ENCODE data around the gene CCDC27. TPM values are rescaled to one million over a fixed set of nuclear protein-coding genes. Genes with fewer than 3 reads are reported as not detected.

CCDC27 gene
- total and polyA plus RNA-seq, 4 donors, result not detected

GRCh38 chr1:3821004-3821403 lies 68.8 kb downstream of the CCDC27 start:
- TF ChIP-seq YY1 (IDR thresholded peaks at IDR 0.05) (no peak), NR2F2 (IDR thresholded peaks at IDR 0.05) (no peak), TAF1 (conservative IDR thresholded peaks at IDR 0.05) (no peak), MAX (IDR thresholded peaks at IDR 0.05) (no peak), CTCF (IDR thresholded peaks at IDR 0.05; ENCODE audit: low read depth, low read length, missing input control) (no peak), JUND (IDR thresholded peaks at IDR 0.05) (no peak)
- 92% methylated on average over 6 of the region's 6 CpGs for WGBS
- Histone ChIP-seq H3K36me3 (ENCODE audit: control insufficient read depth in 4 of 4, insufficient read depth in 3 of 4, low read depth in 1 of 4, low read length in 3 of 4) (peaks cover 0 to 63% (median 27%) of the 10 kb centered on the region in 4 donors), H3K4me3 (ENCODE audit: low read depth in 1 of 3, low read length in 3 of 3) (no peak overlapping the region), H3K9ac (ENCODE audit: low read depth in 1 of 2, low read length in 2 of 2) (no peak overlapping the region), H3K27me3 (ENCODE audit: control insufficient read depth in 4 of 4, insufficient read depth in 4 of 4, low read length in 3 of 4) (no peaks in the 10 kb centered on the region), H3K9me3 (ENCODE audit: control insufficient read depth in 4 of 4, low read length in 3 of 4) (no peaks in the 10 kb centered on the region), H3K4me1 (ENCODE audit: control insufficient read depth in 4 of 4, insufficient read depth in 4 of 4, low read length in 3 of 4) (no peaks in the 10 kb centered on the region), H3K27ac (ENCODE audit: low read depth in 1 of 2, low read length in 2 of 2) (no peak overlapping the region)
- no peak for DNase-seq (ENCODE audit: low spot score)

Small RNA genes within 50 kb of the gene (small RNA-seq; reads per million reads assigned to genes)
- gene RF02197 (not detected), gene RN7SL574P (not detected)

Other genes starting within 250 kb of the CCDC27 start
- gene MEGF6, start 140.9 kb upstream of the CCDC27 start, total RNA-seq, result 10 to 100 TPM in 1 of 2 donors, 1 to 10 TPM in 1; 4.6 to 11.0 TPM
- 1 to 10 TPM; 1.3 to 3.4 TPM for gene MEGF6, start 140.9 kb upstream of the CCDC27 start, polyA plus RNA-seq
- gene TPRG1L, start 127.4 kb upstream of the CCDC27 start, total RNA-seq, result 10 to 100 TPM; 29.3 to 42.5 TPM
- gene TPRG1L, start 127.4 kb upstream of the CCDC27 start, polyA plus RNA-seq, result 10 to 100 TPM; 45.3 to 51.0 TPM
- 10 to 100 TPM; 10.7 to 14.6 TPM for gene WRAP73, start 102.3 kb upstream of the CCDC27 start, total RNA-seq
- 1 to 10 TPM; 7.6 to 9.4 TPM for gene WRAP73, start 102.3 kb upstream of the CCDC27 start, polyA plus RNA-seq
- under 1 TPM; 0.08 to 0.19 TPM for gene TP73, start 99.9 kb upstream of the CCDC27 start, total RNA-seq
- under 1 TPM; 0.18 to 0.29 TPM for gene TP73, start 99.9 kb upstream of the CCDC27 start, polyA plus RNA-seq
- 10 to 100 TPM in 1 of 2 donors, 1 to 10 TPM in 1; 1.8 to 82.9 TPM for gene SMIM1, start 20.3 kb downstream of the CCDC27 start, total RNA-seq
- gene SMIM1, start 20.3 kb downstream of the CCDC27 start, polyA plus RNA-seq, result 10 to 100 TPM in 1 of 2 donors, 1 to 10 TPM in 1; 9.0 to 11.5 TPM
- 10 to 100 TPM; 13.2 to 23.8 TPM for gene LRRC47, start 44.0 kb downstream of the CCDC27 start, total RNA-seq
- 10 to 100 TPM in 1 of 2 donors, 1 to 10 TPM in 1; 8.7 to 17.5 TPM for gene LRRC47, start 44.0 kb downstream of the CCDC27 start, polyA plus RNA-seq
- 10 to 100 TPM in 1 of 2 donors, 1 to 10 TPM in 1; 9.1 to 23.2 TPM for gene CEP104, start 104.8 kb downstream of the CCDC27 start, total RNA-seq
- 10 to 100 TPM in 1 of 2 donors, 1 to 10 TPM in 1; 7.5 to 14.9 TPM for gene CEP104, start 104.8 kb downstream of the CCDC27 start, polyA plus RNA-seq
- 1 to 10 TPM; 4.2 to 6.1 TPM for gene DFFB, start 105.0 kb downstream of the CCDC27 start, total RNA-seq
- 1 to 10 TPM in 1 of 2 donors, under 1 TPM in 1; 0.92 to 1.6 TPM for gene DFFB, start 105.0 kb downstream of the CCDC27 start, polyA plus RNA-seq
- 10 to 100 TPM; 15.9 to 17.0 TPM for gene C1orf174, start 147.8 kb downstream of the CCDC27 start, total RNA-seq
- gene C1orf174, start 147.8 kb downstream of the CCDC27 start, polyA plus RNA-seq, result 10 to 100 TPM; 10.4 to 11.8 TPM

Measured in liver (tissue), 10 donors.